Upper lobe of right lung (tissue), 1 donor: ENCODE results near the gene NXPH3. TPM values are rescaled to one million over a fixed set of nuclear protein-coding genes. Genes with fewer than 3 reads are reported as not detected.
A peak's percentile ranks its signal among the peaks of the same experiment; 100 is the strongest.

ENCODE experiments used
- ATAC-seq: fragments of 200-7000 bp; cut with Tn5 transposase; one replicate; pipeline ENCODE4 v1.9.1; 2020; ENCODE audit warnings: mild to moderate bottlenecking, moderate library complexity
- DNase-seq: peaks from one replicate; pipeline ENCODE4 v3.0.0-alpha.2; 2020
- H3K27ac ChIP-seq: fragments of 200-600 bp; one replicate; pipeline ENCODE4 v1.8.0; 2022
- H3K27me3 ChIP-seq: fragments of 200-600 bp; one replicate; pipeline ENCODE4 v1.8.0; 2022; ENCODE audit warnings: mild to moderate bottlenecking
- H3K36me3 ChIP-seq: fragments of 200-600 bp; one replicate; pipeline ENCODE4 v1.8.0; 2022
- H3K4me1 ChIP-seq: fragments of 200-600 bp; one replicate; pipeline ENCODE4 v1.8.0; 2022
- H3K4me3 ChIP-seq: fragments of 200-600 bp; one replicate; pipeline ENCODE4 v1.8.0; 2022; ENCODE audit warnings: mild to moderate bottlenecking
- H3K9me3 ChIP-seq: fragments of 200-600 bp; one replicate; pipeline ENCODE4 v1.8.0; 2022
- CTCF ChIP-seq: fragments of 200-600 bp; IDR thresholded peaks from one replicate; pipeline ENCODE4 v1.8.0; 2022; ENCODE audit warnings: antibody characterized with exemption
- intact Hi-C: fragments of 100-400 bp; cut with DNase I; formaldehyde crosslinking; loops from one replicate; pipeline ENCODE4 v1.11.0; 2022
- total RNA-seq: library from RNA; stranded (reverse); fragmentation: NEBNext Ultra II Directional; extraction: Animal tissue kit (Norgen Biotek cat#: 25700); gene quantifications from one replicate; pipeline ENCODE4 v1.2.1, GENCODE V29; 2021
- donor health status: DM: no; HTN: yes; CAD: no; lungs with severe emphysema.

Gene NXPH3
- total RNA-seq, 1 donor from 2014 or later = 6.3 TPM

GRCh38 chr17:49592263-49592662 lies 16.6 kb downstream of the NXPH3 start:
- ATAC-seq (no peak), DNase-seq (no peak)
- Histone ChIP-seq H3K4me1 (peaks cover 4% of the 10 kb centered on the region), H3K27ac (no peak overlapping the region), H3K27me3 (no peaks in the 10 kb centered on the region), H3K9me3 (no peaks in the 10 kb centered on the region), H3K4me3 (no peak overlapping the region), H3K36me3 (peaks cover 42% of the 10 kb centered on the region)
- intact Hi-C loops = no loop called here
- no peak for TF ChIP-seq CTCF

GRCh38 chr17:49595328-49595727 lies 19.7 kb downstream of the NXPH3 start:
- Histone ChIP-seq H3K36me3 (peaks cover 70% of the 10 kb centered on the region), H3K4me1 (peaks cover 15% of the 10 kb centered on the region), H3K4me3 (no peak overlapping the region), H3K9me3 (no peaks in the 10 kb centered on the region), H3K27ac (no peak overlapping the region), H3K27me3 (no peaks in the 10 kb centered on the region)
- no peak for TF ChIP-seq CTCF
- intact Hi-C loops = no loop called here
- ATAC-seq = no peak
- DNase-seq = no peak

- DNase-seq = no peak
- intact Hi-C loops = no loop called here
- no peak overlapping the region for H3K27ac ChIP-seq
Observed at GRCh38 chr17:49595980-49596379, 20.3 kb downstream of the NXPH3 start.

GRCh38 chr17:49596613-49597244 lies 21.1 kb downstream of the NXPH3 start:
- Histone ChIP-seq H3K36me3 (peaks cover 84% of the 10 kb centered on the region), H3K4me1 (peaks cover 15% of the 10 kb centered on the region), H3K9me3 (no peaks in the 10 kb centered on the region), H3K27me3 (no peaks in the 10 kb centered on the region), H3K4me3 (no peak overlapping the region), H3K27ac (peak overlapping the region; percentile 25)
- ATAC-seq = no peak
- no peak for DNase-seq
- intact Hi-C loops = no loop called here
- no peak for TF ChIP-seq CTCF

More at GRCh38 chr17:49595980-49596379, 20.3 kb downstream of the NXPH3 start:
- Histone ChIP-seq H3K4me3 (no peak overlapping the region), H3K27me3 (no peaks in the 10 kb centered on the region), H3K36me3 (peaks cover 76% of the 10 kb centered on the region), H3K4me1 (peaks cover 15% of the 10 kb centered on the region), H3K9me3 (no peaks in the 10 kb centered on the region)
- no peak for TF ChIP-seq CTCF
- no peak for ATAC-seq

GRCh38 chr17:49597436-49597835 lies 21.8 kb downstream of the NXPH3 start:
- ATAC-seq (no peak), DNase-seq (no peak)
- Histone ChIP-seq H3K36me3 (peaks cover 88% of the 10 kb centered on the region), H3K27ac (peak overlapping the region; percentile 25), H3K4me3 (no peak overlapping the region), H3K27me3 (no peaks in the 10 kb centered on the region), H3K4me1 (peaks cover 15% of the 10 kb centered on the region), H3K9me3 (no peaks in the 10 kb centered on the region)
- TF ChIP-seq CTCF = no peak
- intact Hi-C loops = no loop called here
